Endothelial cell of umbilical vein (primary cell): ENCODE measurements around the gene TAAR8. TPM values are rescaled to one million over a fixed set of nuclear protein-coding genes. Genes with fewer than 3 reads are reported as not detected.

Experiments used
- BruUV-seq: library from RNA; stranded (reverse); fragments of 400-500 nt; replicated peaks from 2 replicates; lab custom pipeline; 2021; lab: Mats Ljungman, UMichigan
- CTCF ChIA-PET: fragments of 300-600, 350-600 bp; sonication (Branson Sonifier 250); formaldehyde crosslinking; loops from one replicate; lab custom pipeline; 2021; ENCODE audit warnings: antibody characterized with exemption, inconsistent platforms; lab: Charles Lee
- POLR2A ChIA-PET: fragments of 300-600, 350-600 bp; sonication (Branson Sonifier 250); formaldehyde crosslinking; loops from one replicate; lab custom pipeline; 2021; ENCODE audit warnings: antibody characterized with exemption, inconsistent platforms; lab: Charles Lee
- DNase-seq: peaks from one replicate; pipeline ENCODE4 v3.0.0-alpha.2; 2011; ENCODE audit warnings: low read depth, low spot score
- FAIRE-seq: peaks from 2 replicates; lab custom pipeline; 2011; peaks lifted over from hg19 to GRCh38; lab: Jason Lieb, UNC
- H2AFZ ChIP-seq: 2 replicates; pipeline ENCODE4 v1.6.0; 2012; ENCODE audit warnings: low read depth, low read length, control low read depth, inconsistent platforms
- H3K27ac ChIP-seq: 2 replicates; pipeline ENCODE4 v1.5.1; 2011; ENCODE audit warnings: low read depth, mild to moderate bottlenecking, control low read depth, low read length, moderate library complexity; ENCODE audit not compliant: insufficient read depth
- H3K27me3 ChIP-seq, 2 experiments: 2 replicates each; pipeline versions ENCODE4 v1.6.0 to v1.6.1; 2011; ENCODE audit warnings: low read length in 2 of 2, mixed read lengths in 1 of 2; ENCODE audit not compliant: control insufficient read depth in 2 of 2, insufficient read depth in 2 of 2
- H3K36me3 ChIP-seq, 2 experiments: 2 replicates in 1 of 2; 3 replicates in 1 of 2; pipeline ENCODE4 v1.5.1; 2011; ENCODE audit warnings: low read length in 2 of 2, mild to moderate bottlenecking in 1 of 2, moderate library complexity in 1 of 2; ENCODE audit not compliant: control insufficient read depth in 2 of 2, insufficient read depth in 2 of 2; ENCODE audit errors: extremely low read depth in 1 of 2
- H3K4me1 ChIP-seq: 3 replicates; pipeline ENCODE4 v1.5.1; 2011; ENCODE audit warnings: mild to moderate bottlenecking, low read length; ENCODE audit not compliant: control insufficient read depth, insufficient read depth; ENCODE audit errors: extremely low read depth
- H3K4me2 ChIP-seq: 2 replicates; pipeline ENCODE4 v1.6.1; 2011; ENCODE audit warnings: low read length, control low read depth, mixed read lengths; ENCODE audit not compliant: insufficient read depth
- H3K4me3 ChIP-seq, 3 experiments: fragments of 200-600 bp in 1 of 3; sonication (generic), shearing (Covaris generic) in 1 of 3; replicated peaks in 1 of 3; 2 replicates each; pipeline ENCODE4 v1.5.1; 2011 to 2016; ENCODE audit warnings: control low read depth in 3 of 3, low read length in 3 of 3, mild to moderate bottlenecking in 2 of 3, inconsistent platforms in 1 of 3, low read depth in 1 of 3, moderate library complexity in 1 of 3; ENCODE audit not compliant: insufficient read depth in 1 of 3
- H3K79me2 ChIP-seq: 2 replicates; pipeline ENCODE4 v1.6.0; 2012; ENCODE audit warnings: low read length, inconsistent platforms; ENCODE audit not compliant: control insufficient read depth, insufficient read depth
- H3K9ac ChIP-seq: replicated peaks from 2 replicates; pipeline ENCODE3; 2011; ENCODE audit warnings: low read length, control low read depth; ENCODE audit not compliant: insufficient read depth; ENCODE audit errors: extremely low read depth
- H3K9me1 ChIP-seq: replicated peaks from 3 replicates; pipeline ENCODE4 v1.6.0; 2011; ENCODE audit warnings: mild to moderate bottlenecking, low read length; ENCODE audit not compliant: control insufficient read depth, insufficient read depth; ENCODE audit errors: extremely low read depth
- H3K9me3 ChIP-seq: replicated peaks from 2 replicates; pipeline ENCODE4 v1.5.1; 2012; ENCODE audit warnings: low read length, inconsistent platforms; ENCODE audit not compliant: control insufficient read depth, insufficient read depth
- H4K20me1 ChIP-seq: replicated peaks from 2 replicates; pipeline ENCODE3; 2011; ENCODE audit warnings: mild to moderate bottlenecking, low read length; ENCODE audit not compliant: control insufficient read depth, insufficient read depth; ENCODE audit errors: extremely low read depth
- EZH2 ChIP-seq: IDR thresholded peaks from 2 replicates; pipeline ENCODE4 v1.6.1; 2012; ENCODE audit warnings: borderline replicate concordance, low read depth, mild to moderate bottlenecking, moderate library complexity, low read length, inconsistent platforms; ENCODE audit not compliant: severe bottlenecking
- FOS ChIP-seq: IDR thresholded peaks from 2 replicates; pipeline ENCODE4 v1.6.1; 2011; ENCODE audit warnings: mild to moderate bottlenecking, low read length, moderate library complexity, borderline replicate concordance; ENCODE audit not compliant: insufficient read depth
- GATA2 ChIP-seq: IDR thresholded peaks from 2 replicates; pipeline ENCODE4 v1.7.0; 2011; ENCODE audit warnings: low read depth, mild to moderate bottlenecking, moderate library complexity, mixed read lengths, low read length; ENCODE audit not compliant: insufficient read length, insufficient read depth
- JUN ChIP-seq: IDR thresholded peaks from 2 replicates; pipeline ENCODE4 v1.6.1; 2011; ENCODE audit warnings: borderline replicate concordance, low read depth; ENCODE audit not compliant: insufficient read length, insufficient read depth
- MAX ChIP-seq: IDR thresholded peaks from 2 replicates; pipeline ENCODE4 v1.6.1; 2011; ENCODE audit not compliant: insufficient read depth, insufficient read length
- MYC ChIP-seq: IDR thresholded peaks from one replicate; pipeline ENCODE4 v1.6.1; 2011; ENCODE audit warnings: mild to moderate bottlenecking, low read depth, low read length
- POLR2A ChIP-seq: IDR thresholded peaks from 2 replicates; pipeline ENCODE4 v1.6.1; 2012; ENCODE audit warnings: low read depth, mild to moderate bottlenecking, control low read depth, low read length
- POLR2AphosphoS5 ChIP-seq: IDR thresholded peaks from 2 replicates; pipeline ENCODE4 v1.6.1; 2012; ENCODE audit warnings: low read depth, mild to moderate bottlenecking, control low read depth, low read length, moderate library complexity; ENCODE audit not compliant: insufficient read depth
- dilution Hi-C: fragments of 300-500 bp; cut with MboI; formaldehyde crosslinking; loops from one replicate; pipeline ENCODE4 v1.15.0; 2019; ENCODE audit warnings: low sequenced_read_pairs; ENCODE audit not compliant: extremely low pct_ligation_motif_present
- intact Hi-C: fragments of 100-400 bp; cut with micrococcal nuclease; formaldehyde crosslinking; loops from one replicate; pipeline ENCODE4 v1.10.0; 2022
- polyA plus RNA-seq, 4 experiments: library from polyadenylated mRNA; depleted of rRNA in 3 of 4; stranded (reverse) in 3 of 4; unstranded in 1 of 4; fragments of >200 nt; gene quantifications; 2 replicates each; pipeline versions ENCODE4 v1.2.1 to v1.2.3, GENCODE V29; 2011 to 2012; ENCODE audit warnings: missing spikeins in 1 of 4
- total RNA-seq: library from RNA; stranded (reverse); gene quantifications from 2 replicates; pipeline ENCODE4 v1.2.3, GENCODE V29; 2021
- TF ChIP-seq, protein P1 (sequence below), 2 donors: IDR thresholded peaks; 1 replicate in 1 of 2; 2 replicates in 1 of 2; pipeline ENCODE4 v1.5.1; 2011; ENCODE audit warnings: low read length in 2 of 2, mild to moderate bottlenecking in 2 of 2, moderate library complexity in 2 of 2, control low read depth in 1 of 2, inconsistent platforms in 1 of 2, low read depth in 1 of 2; ENCODE audit not compliant: insufficient read depth in 1 of 2; ENCODE audit errors: extremely low read depth in 1 of 2

Gene TAAR8
- total and polyA plus RNA-seq, 2 donors (not counting 3 experiments of a cell fraction or from before 2014, with no cell fraction given), result not detected

DNA sequence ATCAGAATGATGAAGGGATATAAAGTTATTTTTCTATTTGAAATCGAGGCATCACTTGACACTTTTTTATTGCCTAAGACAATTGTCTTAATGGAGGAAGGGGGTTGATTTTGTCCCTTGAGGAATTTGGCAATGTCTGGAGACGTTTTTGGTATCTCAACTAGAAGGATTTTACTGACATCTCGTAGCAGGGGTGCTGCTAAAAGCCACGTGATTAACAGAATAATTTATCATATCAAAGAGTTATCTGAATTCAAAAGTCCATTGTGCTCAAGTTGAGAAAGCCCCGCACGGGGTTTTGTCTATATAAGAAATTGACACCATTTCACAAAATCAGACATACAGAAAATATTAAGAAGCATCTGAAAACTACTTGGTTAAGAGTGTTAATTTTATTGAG is 16.1 kb downstream of the TAAR8 start:
- no peaks in the 10 kb centered on the region for H3K9me1 ChIP-seq
- dilution Hi-C loops (no loop called here), intact Hi-C loops (no loop called here)
- no peaks in the 10 kb centered on the region for H4K20me1 ChIP-seq
- FAIRE-seq (no peak), DNase-seq (no peak)
- no peak overlapping the region for H3K27ac ChIP-seq
- BruUV-seq, result no TSS peak
- no peaks in the 10 kb centered on the region for H3K9me3 ChIP-seq
- H3K27me3 ChIP-seq, result peaks cover 0 to 8% of the 10 kb centered on the region in 2 experiments
- no peak overlapping the region for H3K4me2 ChIP-seq
- no peaks in the 10 kb centered on the region for H3K4me1 ChIP-seq
- TF ChIP-seq POLR2A, result no peak
- TF ChIP-seq, protein P1, sequence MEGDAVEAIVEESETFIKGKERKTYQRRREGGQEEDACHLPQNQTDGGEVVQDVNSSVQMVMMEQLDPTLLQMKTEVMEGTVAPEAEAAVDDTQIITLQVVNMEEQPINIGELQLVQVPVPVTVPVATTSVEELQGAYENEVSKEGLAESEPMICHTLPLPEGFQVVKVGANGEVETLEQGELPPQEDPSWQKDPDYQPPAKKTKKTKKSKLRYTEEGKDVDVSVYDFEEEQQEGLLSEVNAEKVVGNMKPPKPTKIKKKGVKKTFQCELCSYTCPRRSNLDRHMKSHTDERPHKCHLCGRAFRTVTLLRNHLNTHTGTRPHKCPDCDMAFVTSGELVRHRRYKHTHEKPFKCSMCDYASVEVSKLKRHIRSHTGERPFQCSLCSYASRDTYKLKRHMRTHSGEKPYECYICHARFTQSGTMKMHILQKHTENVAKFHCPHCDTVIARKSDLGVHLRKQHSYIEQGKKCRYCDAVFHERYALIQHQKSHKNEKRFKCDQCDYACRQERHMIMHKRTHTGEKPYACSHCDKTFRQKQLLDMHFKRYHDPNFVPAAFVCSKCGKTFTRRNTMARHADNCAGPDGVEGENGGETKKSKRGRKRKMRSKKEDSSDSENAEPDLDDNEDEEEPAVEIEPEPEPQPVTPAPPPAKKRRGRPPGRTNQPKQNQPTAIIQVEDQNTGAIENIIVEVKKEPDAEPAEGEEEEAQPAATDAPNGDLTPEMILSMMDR (IDR thresholded peaks at IDR 0.05; ENCODE audit: extremely low read depth in 1 of 2, insufficient read depth in 1 of 2, low read depth in 1 of 2, low read length in 2 of 2), result no peak
- TF ChIP-seq POLR2AphosphoS5, result no peak
- TF ChIP-seq FOS, result no peak
- no peak for TF ChIP-seq MAX
- TF ChIP-seq JUN, result no peak
- TF ChIP-seq EZH2, result no peak
- TF ChIP-seq GATA2, result no peak
- no peak for TF ChIP-seq MYC
- no peak overlapping the region for H3K9ac ChIP-seq
- no peak overlapping the region for H3K4me3 ChIP-seq
- no peaks in the 10 kb centered on the region for H3K79me2 ChIP-seq
- ChIA-PET CTCF (no interaction called here), POLR2A (no interaction called here)
- H3K36me3 ChIP-seq, result no peaks in the 10 kb centered on the region
- no peak overlapping the region for H2AFZ ChIP-seq
